ENCODE measurements around the gene ADGRB3.

DNA sequence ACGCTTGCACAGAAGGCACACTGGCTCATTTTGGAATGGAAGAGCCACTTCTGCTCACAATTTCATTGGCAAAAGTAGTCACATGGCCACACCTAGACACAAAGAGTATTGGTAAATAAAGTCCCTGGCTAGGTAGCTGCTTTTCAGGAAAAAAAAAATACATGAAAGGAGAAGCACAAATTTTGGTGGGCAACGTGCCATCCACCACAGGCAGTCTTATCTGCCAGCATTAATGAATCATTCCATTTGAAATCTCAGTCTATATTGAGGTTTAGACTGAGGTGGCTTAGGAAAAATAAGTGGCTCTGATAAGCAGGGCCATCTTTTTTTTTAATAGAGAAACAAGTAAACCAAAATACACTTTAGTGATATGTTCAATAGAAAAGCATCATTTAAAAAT is 44.3 kb downstream of the ADGRB3 start:
- TF ChIP-seq, protein P1, sequence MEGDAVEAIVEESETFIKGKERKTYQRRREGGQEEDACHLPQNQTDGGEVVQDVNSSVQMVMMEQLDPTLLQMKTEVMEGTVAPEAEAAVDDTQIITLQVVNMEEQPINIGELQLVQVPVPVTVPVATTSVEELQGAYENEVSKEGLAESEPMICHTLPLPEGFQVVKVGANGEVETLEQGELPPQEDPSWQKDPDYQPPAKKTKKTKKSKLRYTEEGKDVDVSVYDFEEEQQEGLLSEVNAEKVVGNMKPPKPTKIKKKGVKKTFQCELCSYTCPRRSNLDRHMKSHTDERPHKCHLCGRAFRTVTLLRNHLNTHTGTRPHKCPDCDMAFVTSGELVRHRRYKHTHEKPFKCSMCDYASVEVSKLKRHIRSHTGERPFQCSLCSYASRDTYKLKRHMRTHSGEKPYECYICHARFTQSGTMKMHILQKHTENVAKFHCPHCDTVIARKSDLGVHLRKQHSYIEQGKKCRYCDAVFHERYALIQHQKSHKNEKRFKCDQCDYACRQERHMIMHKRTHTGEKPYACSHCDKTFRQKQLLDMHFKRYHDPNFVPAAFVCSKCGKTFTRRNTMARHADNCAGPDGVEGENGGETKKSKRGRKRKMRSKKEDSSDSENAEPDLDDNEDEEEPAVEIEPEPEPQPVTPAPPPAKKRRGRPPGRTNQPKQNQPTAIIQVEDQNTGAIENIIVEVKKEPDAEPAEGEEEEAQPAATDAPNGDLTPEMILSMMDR (IDR thresholded peaks at IDR 0.05) = no peak
- no peak for TF ChIP-seq POLR2A (IDR thresholded peaks at IDR 0.05)

Measured in breast epithelium (tissue), 3 donors.